22Rv1 (cell line): Measurements from ENCODE around the gene TEX22.

ENCODE experiments used
- ZFX ChIP-seq: fragments of 450-650 bp; IDR thresholded peaks from 2 replicates; pipeline ENCODE4 v1.6.1; 2017; ENCODE audit warnings: antibody characterized with exemption, borderline replicate concordance
- TF ChIP-seq, protein P1 (sequence below): fragments of 450-650 bp; IDR thresholded peaks from 2 replicates; pipeline ENCODE4 v1.5.1; 2017; ENCODE audit warnings: mild to moderate bottlenecking

DNA sequence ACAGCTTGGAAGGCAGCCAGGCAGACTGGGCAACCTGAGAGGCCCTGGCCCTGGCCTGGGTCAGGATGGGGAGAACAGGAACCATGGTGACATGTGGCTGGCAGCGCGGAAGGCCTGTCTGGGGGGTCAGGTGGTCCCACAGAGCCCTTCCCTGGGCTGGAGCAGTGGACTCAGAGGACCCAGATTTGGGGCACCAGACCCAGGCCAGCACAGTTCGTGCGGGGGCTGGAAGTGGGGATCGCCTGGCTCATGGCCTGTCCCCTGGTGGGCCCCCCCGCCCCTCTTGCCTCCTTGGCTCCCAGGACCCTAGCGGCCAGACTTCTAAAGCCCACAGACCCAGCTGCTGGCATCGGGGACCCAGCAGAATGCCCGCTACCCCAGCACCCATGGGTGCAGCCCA, 42.7 kb downstream of the TEX22 start:
- TF ChIP-seq, protein P1, sequence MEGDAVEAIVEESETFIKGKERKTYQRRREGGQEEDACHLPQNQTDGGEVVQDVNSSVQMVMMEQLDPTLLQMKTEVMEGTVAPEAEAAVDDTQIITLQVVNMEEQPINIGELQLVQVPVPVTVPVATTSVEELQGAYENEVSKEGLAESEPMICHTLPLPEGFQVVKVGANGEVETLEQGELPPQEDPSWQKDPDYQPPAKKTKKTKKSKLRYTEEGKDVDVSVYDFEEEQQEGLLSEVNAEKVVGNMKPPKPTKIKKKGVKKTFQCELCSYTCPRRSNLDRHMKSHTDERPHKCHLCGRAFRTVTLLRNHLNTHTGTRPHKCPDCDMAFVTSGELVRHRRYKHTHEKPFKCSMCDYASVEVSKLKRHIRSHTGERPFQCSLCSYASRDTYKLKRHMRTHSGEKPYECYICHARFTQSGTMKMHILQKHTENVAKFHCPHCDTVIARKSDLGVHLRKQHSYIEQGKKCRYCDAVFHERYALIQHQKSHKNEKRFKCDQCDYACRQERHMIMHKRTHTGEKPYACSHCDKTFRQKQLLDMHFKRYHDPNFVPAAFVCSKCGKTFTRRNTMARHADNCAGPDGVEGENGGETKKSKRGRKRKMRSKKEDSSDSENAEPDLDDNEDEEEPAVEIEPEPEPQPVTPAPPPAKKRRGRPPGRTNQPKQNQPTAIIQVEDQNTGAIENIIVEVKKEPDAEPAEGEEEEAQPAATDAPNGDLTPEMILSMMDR: no peak
- no peak for TF ChIP-seq ZFX
